Stimulated activated CD8-positive, alpha-beta memory T cell treated with anti-CD3 and anti-CD28 coated beads, Interleukin-12 subunit alpha, Interleukin-12 subunit beta, amount 100 ng/mL, for 4 hours (primary cell): ENCODE measurements around the gene CDHR3.
"Not testable (repeated sequence)": the region's sequence is repeated elsewhere in the genome, so short reads cannot be mapped to it uniquely, and the experiment has no call there.

Experiments
- DNase-seq: peaks from one replicate; pipeline ENCODE4 v3.0.0-alpha.2; 2020; ENCODE audit warnings: low read depth

Gene CDHR3

GRCh38 chr7:105999256-105999655, 36.2 kb downstream of the CDHR3 start:
- DNase-seq = no peak

GRCh38 chr7:106001196-106001595, 38.1 kb downstream of the CDHR3 start:
- no peak for DNase-seq

GRCh38 chr7:106001886-106002285, 38.8 kb downstream of the CDHR3 start:
- DNase-seq = no peak

- DNase-seq = no peak
Measured at GRCh38 chr7:106003525-106004064, 40.5 kb downstream of the CDHR3 start.

- no peak for DNase-seq
Measured at GRCh38 chr7:106006906-106007305, 43.8 kb downstream of the CDHR3 start.

GRCh38 chr7:106007796-106008195, 44.7 kb downstream of the CDHR3 start:
- DNase-seq = not testable (repeated sequence)

GRCh38 chr7:106009503-106010226, 46.6 kb downstream of the CDHR3 start:
- peak; percentile 65 for DNase-seq

GRCh38 chr7:106010331-106010730, 47.3 kb downstream of the CDHR3 start:
- DNase-seq = no peak

- DNase-seq = no peak
Measured at GRCh38 chr7:106010866-106011265, 47.8 kb downstream of the CDHR3 start.

GRCh38 chr7:106012184-106012583, 49.1 kb downstream of the CDHR3 start:
- no peak for DNase-seq

GRCh38 chr7:106012935-106013439, 49.9 kb downstream of the CDHR3 start:
- DNase-seq = no peak

- no peak for DNase-seq
Measured at GRCh38 chr7:106015381-106016218, 52.5 kb downstream of the CDHR3 start.

GRCh38 chr7:106016331-106016730, 53.3 kb downstream of the CDHR3 start:
- no peak for DNase-seq

GRCh38 chr7:106017657-106018056, 54.6 kb downstream of the CDHR3 start:
- no peak for DNase-seq

GRCh38 chr7:106018566-106019469, 55.8 kb downstream of the CDHR3 start:
- DNase-seq = no peak

- no peak for DNase-seq
Measured at GRCh38 chr7:106019470-106019820, 56.4 kb downstream of the CDHR3 start.

- no peak for DNase-seq
Measured at GRCh38 chr7:106021151-106022067, 58.3 kb downstream of the CDHR3 start.

- peak; percentile 38 for DNase-seq
Measured at GRCh38 chr7:106022193-106022821, 59.2 kb downstream of the CDHR3 start.

- no peak for DNase-seq
Measured at GRCh38 chr7:106023369-106024322, 60.6 kb downstream of the CDHR3 start.
